Measurements from ENCODE around the gene PKHD1.

Gene PKHD1

DNA sequence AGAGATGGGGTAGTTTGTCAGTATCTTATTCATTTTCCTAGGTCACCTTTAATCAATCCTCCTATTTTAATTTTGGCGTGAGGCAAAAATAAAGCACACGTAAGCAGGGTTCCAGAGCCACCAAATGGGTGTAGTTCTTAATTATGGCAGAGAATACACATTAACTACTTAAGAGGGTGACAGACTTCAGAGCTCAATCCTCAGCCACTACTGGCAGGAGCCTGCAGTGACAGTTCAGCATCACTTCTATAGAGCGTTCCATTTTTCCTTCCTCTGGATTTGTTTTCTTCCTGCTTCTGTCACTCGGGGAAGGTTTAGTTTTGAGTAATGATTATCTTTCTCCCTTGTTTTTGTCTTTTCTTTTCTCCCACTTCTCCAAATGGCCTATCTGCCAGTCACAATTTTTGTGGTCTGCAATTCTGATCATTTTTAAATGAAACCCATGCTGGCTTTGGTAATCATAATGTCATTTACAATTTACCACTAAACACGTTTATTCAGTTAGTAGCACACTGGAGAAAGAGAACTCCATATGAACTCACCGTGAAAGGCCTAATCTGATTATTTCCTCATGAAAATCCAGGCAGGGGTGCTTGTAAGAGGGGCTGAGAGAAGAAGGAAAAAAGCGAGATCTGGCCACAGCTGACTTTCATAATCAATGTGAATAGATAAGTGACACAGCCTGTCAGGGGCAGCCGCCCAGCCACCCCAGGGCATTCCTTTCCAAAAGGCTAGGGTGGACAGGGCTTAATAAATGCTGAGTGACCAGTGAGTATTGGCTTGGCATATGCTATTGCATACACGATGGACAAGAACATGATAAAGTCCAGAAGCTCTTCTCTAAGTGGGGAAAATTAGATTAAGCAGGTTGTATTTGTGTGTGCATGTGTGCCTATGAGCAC lies 412.1 kb downstream of the PKHD1 start:
- DNase-seq (ENCODE audit: low spot score): no peak

DNA sequence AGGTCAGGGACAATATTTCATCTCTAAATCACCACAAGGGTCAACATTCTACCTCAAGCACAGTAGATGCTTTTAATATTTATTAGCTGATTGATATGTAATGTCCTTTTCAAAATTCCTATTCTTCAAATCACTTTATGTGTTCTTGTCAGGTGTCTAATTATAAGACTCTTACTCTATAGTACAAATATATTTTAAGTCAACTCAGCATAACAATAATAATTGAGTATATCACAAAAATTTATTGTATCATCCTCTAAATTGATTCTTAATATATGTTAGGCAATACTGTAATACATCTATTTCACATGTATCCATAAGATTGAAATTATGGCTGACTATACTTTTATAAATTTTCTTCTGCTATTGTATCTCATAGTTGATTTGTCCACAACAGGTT lies 423.9 kb downstream of the PKHD1 start:
- DNase-seq (ENCODE audit: low spot score): no peak
- TF ChIP-seq, protein P1, sequence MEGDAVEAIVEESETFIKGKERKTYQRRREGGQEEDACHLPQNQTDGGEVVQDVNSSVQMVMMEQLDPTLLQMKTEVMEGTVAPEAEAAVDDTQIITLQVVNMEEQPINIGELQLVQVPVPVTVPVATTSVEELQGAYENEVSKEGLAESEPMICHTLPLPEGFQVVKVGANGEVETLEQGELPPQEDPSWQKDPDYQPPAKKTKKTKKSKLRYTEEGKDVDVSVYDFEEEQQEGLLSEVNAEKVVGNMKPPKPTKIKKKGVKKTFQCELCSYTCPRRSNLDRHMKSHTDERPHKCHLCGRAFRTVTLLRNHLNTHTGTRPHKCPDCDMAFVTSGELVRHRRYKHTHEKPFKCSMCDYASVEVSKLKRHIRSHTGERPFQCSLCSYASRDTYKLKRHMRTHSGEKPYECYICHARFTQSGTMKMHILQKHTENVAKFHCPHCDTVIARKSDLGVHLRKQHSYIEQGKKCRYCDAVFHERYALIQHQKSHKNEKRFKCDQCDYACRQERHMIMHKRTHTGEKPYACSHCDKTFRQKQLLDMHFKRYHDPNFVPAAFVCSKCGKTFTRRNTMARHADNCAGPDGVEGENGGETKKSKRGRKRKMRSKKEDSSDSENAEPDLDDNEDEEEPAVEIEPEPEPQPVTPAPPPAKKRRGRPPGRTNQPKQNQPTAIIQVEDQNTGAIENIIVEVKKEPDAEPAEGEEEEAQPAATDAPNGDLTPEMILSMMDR (IDR thresholded peaks at IDR 0.05; ENCODE audit: extremely low read depth, missing control alignments): no peak

More for the DNA sequence above, 412.1 kb downstream of the PKHD1 start:
- TF ChIP-seq, protein P1 (IDR thresholded peaks at IDR 0.05; ENCODE audit: extremely low read depth, missing control alignments): no peak

DNA sequence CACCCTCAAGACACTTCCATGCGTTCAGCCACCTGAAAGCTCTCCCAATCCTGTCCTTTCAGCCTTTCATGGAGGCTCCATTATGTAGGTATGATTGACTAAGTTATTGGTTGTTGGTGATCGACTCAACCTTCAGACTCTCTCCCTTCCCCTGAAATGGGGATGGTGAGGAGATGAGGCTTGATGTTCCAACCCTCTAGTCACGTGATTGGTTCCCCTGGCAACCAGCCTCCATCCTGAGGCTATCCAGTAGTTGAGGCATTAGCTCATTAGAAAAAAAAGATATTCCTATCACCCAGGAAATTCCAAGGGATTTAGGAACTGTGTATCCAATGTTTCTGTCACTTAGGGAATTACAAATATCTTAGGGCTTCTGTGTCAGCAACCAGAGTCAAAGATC lies 426.6 kb downstream of the PKHD1 start:
- DNase-seq (ENCODE audit: low spot score): no peak
- TF ChIP-seq, protein P1 (IDR thresholded peaks at IDR 0.05; ENCODE audit: extremely low read depth, missing control alignments): no peak

DNA sequence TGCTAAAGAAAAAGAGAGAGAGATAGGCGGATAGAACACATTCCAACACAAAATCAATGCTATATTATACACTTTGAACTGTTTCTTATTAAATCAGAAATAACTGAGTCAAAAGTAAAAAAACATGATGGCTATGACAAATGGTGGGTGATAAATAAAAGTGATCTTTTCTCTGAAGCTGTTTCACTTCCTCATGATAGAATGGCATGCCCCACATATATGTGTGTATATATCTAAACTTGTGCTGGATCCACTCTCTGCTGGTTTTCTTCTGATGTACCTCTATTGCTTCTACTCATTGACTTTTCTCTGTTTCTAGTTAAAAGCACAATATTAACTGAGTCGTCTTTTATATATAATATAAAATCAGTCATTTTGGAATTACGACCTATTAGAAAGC lies 429.9 kb downstream of the PKHD1 start:
- no peak for DNase-seq (ENCODE audit: low spot score)
- TF ChIP-seq, protein P1 (IDR thresholded peaks at IDR 0.05; ENCODE audit: extremely low read depth, missing control alignments): no peak

DNA sequence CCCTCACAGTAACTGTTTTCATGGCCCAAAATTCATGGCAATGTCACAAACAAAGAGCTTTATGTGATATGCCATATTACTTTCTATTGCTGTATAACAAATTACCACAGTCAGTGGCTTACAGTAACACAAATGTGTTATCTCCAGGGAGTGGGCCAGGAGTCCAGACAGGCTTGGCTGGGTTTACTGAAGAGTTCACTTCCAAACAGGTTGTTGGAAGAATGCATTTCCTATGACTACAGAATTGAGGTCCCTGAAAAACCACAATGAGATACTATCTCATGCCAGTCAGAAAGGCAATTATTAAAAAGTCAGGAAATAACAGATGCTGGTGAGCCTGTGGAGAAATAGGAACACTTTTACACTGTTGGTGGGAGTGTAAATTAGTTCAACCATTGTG lies 431.9 kb downstream of the PKHD1 start:
- no peak for DNase-seq (ENCODE audit: low spot score)
- TF ChIP-seq, protein P1 (IDR thresholded peaks at IDR 0.05; ENCODE audit: extremely low read depth, missing control alignments): no peak

DNA sequence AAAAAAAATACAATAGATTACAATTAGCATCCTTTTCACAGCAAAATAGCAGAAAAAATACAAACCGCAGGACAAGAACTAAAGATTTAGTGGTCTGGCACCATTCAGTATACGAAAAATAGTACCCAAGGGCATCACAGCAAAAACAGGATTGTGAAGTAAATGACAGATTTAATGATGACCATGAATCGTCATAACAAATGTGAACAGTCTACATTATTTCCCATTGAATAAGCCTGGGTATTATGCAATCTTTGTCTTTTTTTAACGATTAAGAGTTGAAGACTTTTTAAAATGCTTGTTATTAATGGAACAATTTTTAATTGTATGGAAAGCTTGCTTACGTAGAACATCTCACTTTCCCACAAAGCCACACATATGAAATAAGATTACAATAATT lies 432.8 kb downstream of the PKHD1 start:
- no peak for DNase-seq (ENCODE audit: low spot score)
- TF ChIP-seq, protein P1 (IDR thresholded peaks at IDR 0.05; ENCODE audit: extremely low read depth, missing control alignments): no peak

DNA sequence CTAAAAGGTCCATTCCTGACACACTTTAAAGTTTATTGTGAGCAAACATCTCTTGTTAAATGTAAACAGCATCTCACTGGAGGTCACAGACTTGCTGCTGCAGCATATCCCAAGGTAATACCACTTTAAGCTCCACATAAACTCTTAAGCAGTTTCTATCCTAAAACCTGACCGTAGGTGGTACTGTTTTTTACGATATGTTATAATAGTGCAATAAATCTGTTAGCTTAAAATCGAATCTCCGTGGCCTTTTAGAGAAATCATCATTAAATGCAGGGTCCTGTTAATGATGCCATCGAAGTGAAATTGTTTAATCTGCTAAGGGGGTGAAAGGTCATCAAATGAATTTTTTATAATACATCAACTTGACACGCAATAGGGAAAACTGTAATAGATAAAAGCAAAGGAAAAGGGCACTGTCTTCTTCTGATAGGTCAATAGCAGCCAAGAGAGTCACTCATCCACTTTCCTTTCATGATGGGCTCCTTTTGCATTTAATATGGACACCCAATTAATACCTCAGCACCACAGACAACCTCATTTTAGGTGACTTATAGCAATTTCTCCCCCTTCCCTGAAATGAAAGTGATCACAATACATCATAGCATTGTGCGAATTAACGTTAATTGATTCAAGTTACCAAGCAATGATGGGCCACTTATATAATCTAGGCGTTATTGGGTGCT lies 436.1 kb downstream of the PKHD1 start:
- DNase-seq (ENCODE audit: low spot score): no peak
- TF ChIP-seq, protein P1 (IDR thresholded peaks at IDR 0.05; ENCODE audit: extremely low read depth, missing control alignments): no peak

Measured in GM20000 (cell line).